Motor neuron (in vitro differentiated cells): Measurements from ENCODE around the gene CDC14A. TPM values are rescaled to one million over a fixed set of nuclear protein-coding genes. Genes with fewer than 3 reads are reported as not detected.
"Not testable (repeated sequence)": the region's sequence is repeated elsewhere in the genome, so short reads cannot be mapped to it uniquely, and the experiment has no call there.

ENCODE experiments used
- ATAC-seq, 8 experiments: fragments of 200-7000 bp; cut with Tn5 transposase; replicated peaks in 6 of 8; 2 replicates each; pipeline ENCODE4 v1.8.0; 2021; ENCODE audit warnings: mild to moderate bottlenecking in 8 of 8, moderate library complexity in 8 of 8
- H3K27ac ChIP-seq, 2 donors: fragments of 250-450 bp; sonication (Bioruptor Pico); 2 replicates each; pipeline ENCODE4 v1.9.0; 2021; ENCODE audit warnings: antibody characterized with exemption in 2 of 2, mild to moderate bottlenecking in 2 of 2, moderate library complexity in 1 of 2
- H3K4me1 ChIP-seq, 2 donors: fragments of 250-450 bp; sonication (Bioruptor Pico); replicated peaks in 1 of 2; 2 replicates each; pipeline ENCODE4 v1.6.1; 2021; ENCODE audit warnings: antibody characterized with exemption in 2 of 2, mild to moderate bottlenecking in 2 of 2, moderate library complexity in 1 of 2
- H3K4me3 ChIP-seq, 5 donors: fragments of 250-450 bp; sonication (Bioruptor Pico); 2 replicates each; pipeline ENCODE4 v1.9.0; 2021; ENCODE audit warnings: antibody characterized with exemption in 5 of 5, mild to moderate bottlenecking in 5 of 5, moderate library complexity in 4 of 5
- WGBS, 10 experiments: fragments of 450-650 bp; shearing (Covaris generic); methylation state at CpG; one replicate each; pipeline ENCODE4 v1.0.0; 2022; 5-methylcytosine and 5-hydroxymethylcytosine counted together
- in situ Hi-C, 9 experiments: fragments of 400-800 bp; cut with MboI; loops; one replicate each; pipeline ENCODE4 v1.15.0; 2021; ENCODE audit warnings: low sequenced_read_pairs in 9 of 9, low pct_unique_long_range_greater_than_20kb in 2 of 9; ENCODE audit not compliant: unreplicated experiment in 9 of 9
- total RNA-seq, 8 experiments: library from RNA; unstranded; fragments of 300-600 nt; gene quantifications; 2 replicates each; pipeline versions ENCODE4 v1.2.3 to v1.2.4, GENCODE V29; 2022

Gene CDC14A
- total RNA-seq, 8 experiments from 2014 or later = 2.2 to 8.8 (median 4.4) TPM

DNA sequence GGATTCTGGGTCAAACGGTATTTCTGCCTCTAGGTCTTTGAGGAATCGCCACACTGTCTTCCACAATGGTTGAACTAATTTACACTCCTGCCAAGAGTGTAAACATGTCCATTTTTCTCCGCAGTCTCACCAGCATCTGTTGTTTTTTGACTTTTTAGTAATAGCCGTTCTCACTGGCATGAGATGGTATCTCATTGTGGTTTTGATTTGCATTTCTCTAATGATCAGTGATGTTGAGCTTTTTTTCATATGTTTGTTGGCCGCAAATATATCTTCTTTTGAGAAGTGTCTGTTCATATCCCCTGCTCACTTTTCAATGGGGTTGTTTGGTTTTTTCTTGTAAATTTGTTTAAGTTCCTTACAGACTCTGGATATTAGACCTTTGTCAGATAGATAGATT lies 53.6 kb downstream of the CDC14A start:
- H3K4me1 ChIP-seq, in situ Hi-C loops, H3K4me3 ChIP-seq, H3K27ac ChIP-seq, ATAC-seq: not testable (repeated sequence)
- WGBS, 10 experiments = 86 to 100% (median 95%) methylated on average over 1 to 5 of the region's 5 CpGs

DNA sequence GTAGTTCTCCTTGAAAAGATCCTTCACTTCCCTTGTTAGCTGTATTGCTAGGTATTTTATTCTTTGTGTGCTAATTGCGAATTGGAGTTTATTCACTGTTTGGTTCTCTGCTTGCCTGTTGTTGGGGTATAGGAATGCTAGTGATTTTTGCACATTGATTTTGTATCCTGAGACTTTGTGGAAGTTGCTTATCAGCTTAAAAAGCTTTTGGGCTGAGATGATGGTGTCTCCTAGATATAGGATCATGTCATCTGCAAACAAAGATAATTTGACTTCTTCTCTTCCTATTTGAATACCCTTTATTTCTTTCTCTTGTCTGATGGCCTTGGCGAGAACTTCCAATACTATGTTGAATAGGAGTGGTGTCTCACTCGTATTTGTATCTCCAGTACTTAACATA lies 55.1 kb downstream of the CDC14A start:
- H3K4me3 ChIP-seq, H3K27ac ChIP-seq, ATAC-seq, H3K4me1 ChIP-seq, in situ Hi-C loops: not testable (repeated sequence)
- WGBS, 10 experiments = 75 to 100% (median 94%) methylated on average over 2 to 3 of the region's 3 CpGs

DNA sequence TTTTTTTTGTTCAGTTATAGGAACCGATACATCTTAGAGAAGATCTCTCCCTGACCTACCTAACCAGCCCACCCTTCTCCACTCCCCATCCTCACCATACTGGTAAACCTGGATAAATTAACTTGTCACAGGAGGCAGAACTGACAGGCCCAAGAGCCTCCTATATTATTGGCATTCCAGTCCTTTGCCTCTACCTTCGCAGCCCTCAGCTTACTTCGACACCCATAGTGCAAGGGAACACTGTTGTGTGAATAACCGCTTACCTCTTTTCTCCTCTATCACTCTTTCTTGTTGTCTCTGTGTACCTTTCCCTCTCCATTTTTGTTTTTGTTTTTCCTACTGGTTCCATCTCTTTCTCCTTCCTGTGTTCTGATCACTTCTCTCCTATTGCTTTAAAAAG lies 58.7 kb downstream of the CDC14A start:
- in situ Hi-C loops = no loop called here
- no peak for ATAC-seq
- no peak overlapping the region for H3K27ac ChIP-seq
- 89 to 100% (median 98%) methylated on average over 3 to 4 of the region's 4 CpGs for whole genome bisulfite sequencing, 10 experiments
- H3K4me3 ChIP-seq = no peak overlapping the region
- H3K4me1 ChIP-seq = no peaks in the 10 kb centered on the region

DNA sequence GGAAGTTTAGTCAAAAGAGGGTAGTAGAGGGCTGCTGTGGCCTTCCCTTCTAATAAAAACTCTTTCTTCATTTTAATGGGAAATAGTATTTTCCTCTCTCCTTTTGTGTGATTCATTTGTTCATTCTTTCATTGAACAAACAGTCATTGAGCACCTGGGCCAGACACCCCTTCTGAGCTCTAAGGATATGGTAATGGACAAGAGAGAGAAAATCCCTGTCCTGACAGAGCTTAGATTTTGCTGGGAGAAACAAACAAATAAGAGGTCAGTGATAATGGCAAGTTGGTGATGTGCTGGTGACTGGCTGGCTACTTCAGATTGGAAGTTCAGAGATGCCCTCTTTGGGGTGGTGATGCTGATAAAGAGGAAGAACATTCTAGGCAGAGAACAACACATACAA lies 59.3 kb downstream of the CDC14A start:
- Histone ChIP-seq H3K4me3 (no peak overlapping the region), H3K27ac (no peak overlapping the region), H3K4me1 (no peaks in the 10 kb centered on the region)
- ATAC-seq = no peak
- in situ Hi-C loops = no loop called here

DNA sequence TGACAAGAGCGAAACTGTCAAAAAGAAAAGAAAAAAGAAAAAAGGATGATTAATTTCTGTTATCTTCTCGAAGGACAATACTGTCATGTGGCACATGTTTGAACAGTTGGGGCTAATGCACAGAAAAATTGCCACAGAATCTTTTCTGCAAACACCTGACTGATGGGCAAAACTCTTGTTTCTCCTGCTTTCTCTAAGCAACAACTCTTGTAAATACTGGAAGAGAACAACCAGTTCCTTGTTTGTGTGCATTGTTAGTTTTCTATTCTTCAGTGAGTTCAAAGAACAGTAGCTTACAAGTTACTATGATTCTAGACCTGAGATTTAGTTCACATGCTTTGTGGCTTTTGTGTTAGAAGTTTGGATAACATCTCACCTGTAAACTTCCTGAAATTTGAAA lies 60.7 kb downstream of the CDC14A start:
- ATAC-seq = no peak
- in situ Hi-C loops = no loop called here
- 79 to 100% (median 90%) methylated on average over 1 to 2 of the region's 2 CpGs; no CpG with 5 or more reads in 1 of the 10 experiments for WGBS, 10 experiments

DNA sequence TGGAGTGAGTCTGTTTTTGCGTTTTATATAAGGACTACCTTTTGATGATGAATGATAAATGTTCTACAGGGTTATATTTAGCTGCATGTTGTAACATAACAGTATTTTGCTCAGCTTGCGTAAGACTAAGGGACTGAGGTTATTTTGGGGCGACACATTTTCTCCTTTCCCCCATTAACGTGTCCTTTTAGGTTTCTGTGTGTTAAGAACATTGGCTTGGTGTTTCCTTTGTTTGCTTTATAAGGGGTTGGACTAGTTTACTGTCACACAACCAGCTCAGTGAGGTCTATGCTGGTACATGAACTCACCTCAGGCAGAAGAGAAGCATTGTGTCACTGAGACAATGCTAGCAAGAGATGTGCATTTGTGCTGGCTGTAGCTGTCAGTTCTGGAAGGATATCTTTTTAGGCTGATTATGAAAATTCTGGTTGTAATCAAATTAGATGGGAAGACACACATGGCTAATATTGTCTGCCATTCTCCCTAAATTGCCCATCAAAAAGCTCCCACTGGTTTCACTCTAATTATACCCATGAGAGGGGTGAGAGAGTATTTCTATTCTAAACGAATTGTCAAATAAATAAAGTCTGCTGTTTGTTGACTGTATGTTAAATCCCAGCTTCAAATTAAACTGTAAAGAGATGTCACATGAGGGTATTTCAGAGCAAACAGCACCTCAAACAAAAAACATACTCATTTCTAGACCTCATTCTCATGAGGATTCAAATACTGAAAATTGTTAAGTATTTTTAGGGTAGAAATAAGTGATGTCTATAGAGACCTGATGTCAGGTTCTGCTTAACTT lies 62.6 kb downstream of the CDC14A start:
- ATAC-seq = no peak
- in situ Hi-C loops = no loop called here
- Histone ChIP-seq H3K4me3 (no peak overlapping the region), H3K27ac (no peak overlapping the region), H3K4me1 (no peaks in the 10 kb centered on the region)
- WGBS, 10 experiments = 54 to 100% (median 86%) methylated on average over 1 to 5 of the region's 5 CpGs

More for the DNA sequence above, 60.7 kb downstream of the CDC14A start:
- Histone ChIP-seq H3K27ac (no peak overlapping the region), H3K4me1 (no peaks in the 10 kb centered on the region), H3K4me3 (no peak overlapping the region)

DNA sequence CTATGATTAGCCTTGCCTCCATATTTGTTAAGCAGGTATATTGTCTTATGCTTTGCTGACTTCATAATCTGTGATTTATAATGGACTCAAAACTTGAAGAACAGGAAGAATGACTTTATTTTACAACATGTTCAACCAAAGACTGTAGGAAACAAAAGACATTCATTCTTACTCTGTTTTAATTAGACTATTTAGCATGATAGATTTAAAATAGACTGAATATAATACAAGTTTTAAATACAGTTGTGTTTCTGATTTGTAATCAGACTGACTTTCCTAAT lies 63.1 kb downstream of the CDC14A start:
- H3K27ac ChIP-seq = no peak overlapping the region
- in situ Hi-C loops = no loop called here
- no peak for ATAC-seq
- H3K4me3 ChIP-seq = no peak overlapping the region
- no peaks in the 10 kb centered on the region for H3K4me1 ChIP-seq

DNA sequence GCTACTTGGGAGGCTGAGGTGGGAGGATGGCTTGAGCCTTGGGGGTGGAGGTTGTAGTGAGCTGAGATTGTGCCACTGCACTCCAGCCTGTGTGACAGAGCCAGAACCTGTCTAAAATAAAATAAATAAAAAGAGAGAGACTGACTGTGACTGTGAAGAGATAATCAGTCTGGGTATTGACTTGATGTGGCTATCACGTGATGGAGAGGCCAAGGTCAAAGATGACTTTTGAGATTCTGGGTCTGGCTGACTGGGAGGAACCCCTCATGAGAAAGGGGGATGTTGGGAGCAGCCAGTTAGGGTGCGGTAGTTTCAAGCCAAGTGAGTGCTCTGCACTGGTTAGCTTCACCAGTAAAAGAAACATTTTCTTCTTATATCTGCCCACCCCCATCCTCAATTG lies 66.8 kb downstream of the CDC14A start:
- 17 to 96% (median 85%) methylated on average over 1 to 2 of the region's 2 CpGs; no CpG with 5 or more reads in 2 of the 10 experiments for WGBS, 10 experiments
- Histone ChIP-seq H3K4me3 (no peak overlapping the region), H3K27ac (no peak overlapping the region), H3K4me1 (no peaks in the 10 kb centered on the region)
- ATAC-seq = no peak
- in situ Hi-C loops = no loop called here

DNA sequence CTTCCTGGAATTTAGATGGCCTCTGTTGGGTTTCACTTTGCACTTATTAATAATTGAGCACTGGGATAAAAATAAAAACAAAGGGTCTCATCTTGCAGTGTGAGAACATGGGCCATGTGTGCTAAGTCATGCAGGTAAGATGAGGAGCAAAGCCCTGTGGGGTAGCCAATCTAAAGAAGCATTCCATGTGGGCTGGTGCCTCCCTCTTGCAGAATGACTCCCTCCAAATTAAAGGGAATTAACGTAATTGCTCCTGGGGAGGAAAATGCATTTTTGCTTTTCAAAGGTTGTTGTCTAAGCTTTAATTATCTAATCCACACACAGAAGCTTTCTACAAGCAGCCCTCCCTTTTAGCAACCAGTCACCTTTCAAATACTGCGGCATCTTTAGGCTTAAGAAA lies 69.8 kb downstream of the CDC14A start:
- no peak for ATAC-seq
- no peak overlapping the region for H3K27ac ChIP-seq

DNA sequence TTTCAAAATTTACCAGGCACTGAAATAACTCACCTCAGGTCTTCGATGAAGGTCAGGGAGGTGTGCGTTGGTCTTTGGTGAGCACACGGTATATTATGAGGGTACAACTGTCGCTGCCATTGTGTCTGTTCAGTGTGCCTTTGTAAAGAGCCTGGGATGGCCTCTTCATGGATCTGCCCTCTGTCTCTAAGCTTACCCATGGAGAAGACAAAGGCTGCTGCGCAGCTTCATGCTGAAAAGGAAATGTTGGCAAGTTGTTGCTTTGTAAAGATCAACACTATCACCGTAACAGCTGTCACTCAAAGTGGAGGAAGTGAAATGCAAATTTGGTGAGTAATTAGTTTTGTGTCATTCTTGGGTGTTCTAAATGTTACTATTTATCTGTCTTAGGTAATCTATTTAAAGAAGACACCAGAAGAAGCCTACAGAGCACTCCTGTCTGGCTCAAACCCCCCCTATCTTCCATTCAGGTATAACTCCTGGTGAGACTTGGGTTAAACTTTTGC lies 71.6 kb downstream of the CDC14A start:
- Histone ChIP-seq H3K27ac (no peak overlapping the region), H3K4me3 (no peak overlapping the region), H3K4me1 (no peaks in the 10 kb centered on the region)
- 60 to 100% (median 97%) methylated on average over 1 to 6 of the region's 6 CpGs; no CpG with 5 or more reads in 1 of the 10 experiments for WGBS, 10 experiments
- in situ Hi-C loops = no loop called here
- no peak for ATAC-seq

More for the DNA sequence above, 69.8 kb downstream of the CDC14A start:
- Histone ChIP-seq H3K4me1 (no peaks in the 10 kb centered on the region), H3K4me3 (no peak overlapping the region)
- 80 to 100% (median 90%) methylated on average over 1 to 2 of the region's 2 CpGs; no CpG with 5 or more reads in 3 of the 10 experiments for WGBS, 10 experiments
- in situ Hi-C loops = no loop called here

DNA sequence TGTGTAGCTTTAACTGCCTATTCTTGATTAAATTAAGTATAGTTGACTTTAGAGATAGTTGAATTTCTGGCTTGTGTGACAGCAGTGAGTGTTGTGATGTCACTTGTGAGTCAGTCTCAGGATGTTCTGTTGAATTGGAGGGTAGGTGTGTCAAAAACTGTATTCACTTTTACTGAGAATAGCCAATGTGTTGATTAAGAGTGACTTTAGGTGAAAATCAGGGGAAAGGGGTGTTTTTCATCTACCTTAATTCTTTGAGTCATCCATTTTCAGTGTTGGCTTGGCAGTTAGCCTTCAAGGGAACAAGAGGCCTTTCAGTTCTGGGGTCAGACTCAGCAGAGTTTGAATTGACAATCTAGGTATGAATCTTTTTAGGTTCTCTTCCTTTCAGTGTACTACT lies 75.9 kb downstream of the CDC14A start:
- in situ Hi-C loops = loop anchor here in 1 of 9 experiments (25.0 kb wide), 1 partner anchor 616 kb away; no protein-coding TSS in a partner anchor
- no peaks in the 10 kb centered on the region for H3K4me1 ChIP-seq
- H3K27ac ChIP-seq = no peak overlapping the region
- ATAC-seq = no peak
- H3K4me3 ChIP-seq = no peak overlapping the region

DNA sequence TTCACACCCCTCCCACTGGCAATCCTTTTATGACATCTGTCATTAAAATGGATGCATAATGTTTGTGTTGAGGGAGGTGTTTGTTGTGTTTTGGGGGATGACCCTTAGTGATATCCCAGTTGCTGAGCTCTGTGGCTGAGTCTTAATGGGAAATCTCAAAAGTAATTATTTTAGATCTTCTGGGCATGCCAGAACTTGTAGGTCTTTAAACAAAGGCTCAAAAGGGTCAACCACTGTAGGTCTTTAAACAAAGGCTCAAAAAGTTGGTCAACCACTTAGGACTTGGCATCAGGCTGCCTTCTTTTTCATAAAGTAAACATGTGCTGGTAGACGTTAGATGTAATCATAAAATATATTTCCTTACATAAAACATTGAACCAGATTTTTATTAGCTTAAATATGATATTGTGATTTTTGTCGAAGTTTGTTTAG lies 78.0 kb downstream of the CDC14A start:
- ATAC-seq = peak in 3 of 8 experiments; percentile 54 to 77 (median 62)
- in situ Hi-C loops = loop anchor here in 1 of 9 experiments (25.0 kb wide), 1 partner anchor 618 kb away; no protein-coding TSS in a partner anchor
- Histone ChIP-seq H3K27ac (no peak overlapping the region), H3K4me3 (no peak overlapping the region), H3K4me1 (no peaks in the 10 kb centered on the region)
- 58 to 100% (median 90%) methylated on average over 1 to 2 of the region's 2 CpGs for WGBS, 10 experiments

DNA sequence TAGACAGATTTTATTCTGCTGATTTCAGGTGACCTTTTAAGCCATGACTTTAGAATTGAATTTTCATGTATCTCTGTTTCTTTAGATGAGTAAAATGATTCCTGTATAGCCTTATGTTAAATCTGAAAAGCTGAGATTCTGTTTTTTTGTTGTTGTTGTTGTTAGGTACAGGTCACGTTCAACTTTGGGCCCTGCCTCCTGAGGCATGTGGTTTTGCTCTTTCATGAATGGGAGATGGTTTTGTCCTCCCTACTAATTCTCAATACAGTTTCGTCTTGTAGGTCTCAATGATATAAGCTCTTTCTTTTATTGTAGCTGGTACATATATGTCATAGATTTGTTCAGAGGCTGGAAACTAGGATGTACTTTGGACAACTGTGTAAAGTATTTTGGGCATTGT lies 79.6 kb downstream of the CDC14A start:
- 61 to 100% (median 100%) methylated on average over 1 to 2 of the region's 2 CpGs; no CpG with 5 or more reads in 1 of the 10 experiments for WGBS, 10 experiments
- in situ Hi-C loops = loop anchor here in 1 of 9 experiments (25.0 kb wide), 1 partner anchor 620 kb away; no protein-coding TSS in a partner anchor
- H3K27ac ChIP-seq = no peak overlapping the region
- ATAC-seq = no peak
- no peaks in the 10 kb centered on the region for H3K4me1 ChIP-seq
- H3K4me3 ChIP-seq = no peak overlapping the region

DNA sequence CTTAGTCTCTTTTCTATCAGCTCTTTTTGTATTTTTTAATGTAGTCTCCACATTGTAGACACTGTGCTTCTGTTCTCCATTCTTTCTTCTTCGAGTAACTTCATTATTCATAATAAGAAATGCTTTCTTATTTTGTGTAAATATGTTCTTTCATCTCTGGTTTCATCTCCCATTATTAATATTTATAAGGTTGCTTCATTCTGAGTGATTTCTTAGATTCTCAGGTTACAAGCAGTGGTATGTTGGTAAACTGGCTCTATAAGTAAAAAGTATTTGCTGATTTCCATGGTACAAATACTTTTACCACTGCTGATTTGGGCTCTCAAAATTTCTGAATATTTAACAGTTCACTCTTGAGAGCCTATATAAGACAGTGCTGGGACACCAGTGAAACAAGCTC lies 81.3 kb downstream of the CDC14A start:
- no peaks in the 10 kb centered on the region for H3K4me1 ChIP-seq
- no peak for ATAC-seq
- in situ Hi-C loops = loop anchor here in 1 of 9 experiments (25.0 kb wide), 1 partner anchor 621 kb away; no protein-coding TSS in a partner anchor
- WGBS, 10 experiments = 20 to 100% (median 76%) methylated on average over 1 of the region's 1 CpG
- H3K27ac ChIP-seq = no peak overlapping the region
- H3K4me3 ChIP-seq = no peak overlapping the region
